K562 (cell line): ENCODE data around the gene MRPS26. TPM values are rescaled to one million over a fixed set of nuclear protein-coding genes. Genes with fewer than 3 reads are reported as not detected.

Source experiments
- ATAC-seq: fragments of 200-7000 bp; cut with Tn5 transposase; 3 replicates; pipeline ENCODE4 v1.9.1; 2020; ENCODE audit warnings: moderate library complexity
- BruUV-seq: library from RNA; stranded (reverse); fragments of 400-500 nt; replicated peaks from 2 replicates; lab custom pipeline; 2021; lab: Mats Ljungman, UMichigan
- CTCF ChIA-PET: fragments of 300-600 bp; formaldehyde crosslinking; extraction: SDS; loops from one replicate; lab custom pipeline; 2021; ENCODE audit warnings: low intra/inter-chr PET ratio; lab: Yijun Ruan, JAX
- POLR2A ChIA-PET: fragments of 300-600, 350-650 bp; sonication (Branson Sonifier 250); formaldehyde crosslinking; extraction: SDS; loops from one replicate; lab custom pipeline; 2021; ENCODE audit warnings: antibody characterized with exemption, inconsistent platforms; lab: Yijun Ruan, JAX
- DNase-seq, 4 experiments: peaks; one replicate each; pipeline versions ENCODE4 v3.0.0 to v3.0.0-alpha.2; 2011 to 2018; ENCODE audit warnings: low spot score in 3 of 4, mixed read lengths in 3 of 4; ENCODE audit errors: extremely low read depth in 1 of 4
- FAIRE-seq: peaks from 2 replicates; lab custom pipeline; 2011; peaks lifted over from hg19 to GRCh38; lab: Jason Lieb, UNC
- H2AFZ ChIP-seq: 2 replicates; pipeline ENCODE4 v1.6.0; 2011; ENCODE audit warnings: low read depth, low read length, control low read depth, inconsistent platforms
- H3K27ac ChIP-seq: fragments of 200-600 bp; 3 replicates; pipeline ENCODE4 v1.8.0; 2011; ENCODE audit warnings: low read depth, mild to moderate bottlenecking, control low read depth, inconsistent platforms, low read length, moderate library complexity, mixed read lengths; ENCODE audit errors: extremely low read depth
- H3K27me3 ChIP-seq, 2 experiments: fragments of 300-600 bp in 1 of 2; 2 replicates in 1 of 2; 3 replicates in 1 of 2; pipeline versions ENCODE4 v1.6.0 to v1.8.0; 2011; ENCODE audit warnings: inconsistent platforms in 2 of 2, low read length in 2 of 2, mild to moderate bottlenecking in 1 of 2, mixed read lengths in 1 of 2, moderate library complexity in 1 of 2; ENCODE audit not compliant: control insufficient read depth in 2 of 2, insufficient read depth in 2 of 2
- H3K36me3 ChIP-seq: fragments of 300-600 bp; 3 replicates; pipeline ENCODE4 v1.8.0; 2011; ENCODE audit warnings: mild to moderate bottlenecking, low read length, inconsistent platforms; ENCODE audit not compliant: control insufficient read depth, insufficient read depth
- H3K4me1 ChIP-seq, 2 experiments: fragments of 200-600 bp in 1 of 2; replicated peaks in 1 of 2; 2 replicates in 1 of 2; 3 replicates in 1 of 2; pipeline versions ENCODE4 v1.5.1 to v1.8.0; 2011; ENCODE audit warnings: inconsistent platforms in 2 of 2, low read length in 2 of 2, mild to moderate bottlenecking in 1 of 2, mixed read lengths in 1 of 2, moderate library complexity in 1 of 2; ENCODE audit not compliant: control insufficient read depth in 2 of 2, insufficient read depth in 2 of 2
- H3K4me2 ChIP-seq: 2 replicates; pipeline ENCODE4 v1.6.1; 2011; ENCODE audit warnings: low read length, control low read depth, inconsistent platforms, mixed read lengths; ENCODE audit not compliant: insufficient read depth
- H3K4me3 ChIP-seq: fragments of 200-600 bp; sonication (generic), shearing (Covaris generic); 2 replicates; pipeline ENCODE4 v1.5.1; 2016; ENCODE audit warnings: control low read depth, inconsistent platforms
- H3K79me2 ChIP-seq: fragments of 200-600 bp; 3 replicates; pipeline ENCODE4 v1.8.0; 2011; ENCODE audit warnings: low read length, inconsistent platforms; ENCODE audit not compliant: control insufficient read depth, insufficient read depth
- H3K9ac ChIP-seq, 2 experiments: 2 replicates each; pipeline versions ENCODE4 v1.6.0 to v1.6.1; 2011; ENCODE audit warnings: low read depth in 2 of 2, low read length in 2 of 2, control low read depth in 1 of 2, inconsistent platforms in 1 of 2, mild to moderate bottlenecking in 1 of 2, mixed read lengths in 1 of 2; ENCODE audit not compliant: insufficient read depth in 1 of 2
- H3K9me1 ChIP-seq: one replicate; pipeline ENCODE4 v1.6.0; 2011; ENCODE audit warnings: inconsistent platforms, mild to moderate bottlenecking, low read length, moderate library complexity; ENCODE audit not compliant: control insufficient read depth, insufficient read depth
- H3K9me3 ChIP-seq: replicated peaks from 2 replicates; pipeline ENCODE4 v1.5.1; 2011; ENCODE audit warnings: low read depth, low read length, inconsistent platforms; ENCODE audit not compliant: control insufficient read depth, insufficient read depth
- H4K20me1 ChIP-seq: replicated peaks from 2 replicates; pipeline ENCODE4 v1.6.1; 2011; ENCODE audit warnings: low read length, inconsistent platforms, mixed read lengths; ENCODE audit not compliant: control insufficient read depth, insufficient read depth
- ARID2 ChIP-seq: fragments of 450-650 bp; IDR thresholded peaks from 2 replicates; pipeline ENCODE4 v1.6.1; 2017; ENCODE audit warnings: antibody characterized with exemption, mild to moderate bottlenecking
- ARID3B ChIP-seq: fragments of 250-450 bp; sonication (Bioruptor Pico); IDR thresholded peaks from 2 replicates; pipeline ENCODE4 v1.4.0; 2020; ENCODE audit warnings: borderline replicate concordance
- CTCFL ChIP-seq: IDR thresholded peaks from 2 replicates; pipeline ENCODE4 v1.6.1; 2011; ENCODE audit warnings: borderline replicate concordance, low read depth, mild to moderate bottlenecking, moderate library complexity, low read length; ENCODE audit not compliant: insufficient read depth, poor library complexity, severe bottlenecking
- ELF2 ChIP-seq: fragments of 250-450 bp; sonication (Bioruptor Pico); IDR thresholded peaks from 2 replicates; pipeline ENCODE4 v1.5.0; 2021; ENCODE audit warnings: mild to moderate bottlenecking
- FOXP4 ChIP-seq: sonication (generic); formaldehyde crosslinking; IDR thresholded peaks from 2 replicates; pipeline ENCODE4 v1.8.0; 2022; ENCODE audit warnings: mild to moderate bottlenecking, missing genetic modification reagents, borderline replicate concordance
- HDAC2 ChIP-seq: fragments of 450-650 bp; IDR thresholded peaks from 2 replicates; pipeline ENCODE4 v1.6.1; 2016; ENCODE audit warnings: mild to moderate bottlenecking
- IFI16 ChIP-seq: fragments of 250-450 bp; sonication (Bioruptor Pico); IDR thresholded peaks from 2 replicates; pipeline ENCODE4 v2.1.2; 2022; ENCODE audit warnings: mild to moderate bottlenecking, inconsistent platforms
- IRF2 ChIP-seq: sonication (generic); formaldehyde crosslinking; IDR thresholded peaks from 2 replicates; pipeline ENCODE4 v1.8.1; 2022; ENCODE audit warnings: mild to moderate bottlenecking, missing genetic modification reagents
- PTRF ChIP-seq: fragments of 450-650 bp; IDR thresholded peaks from 2 replicates; pipeline ENCODE4 v1.6.1; 2016; ENCODE audit warnings: mild to moderate bottlenecking, missing genetic modification characterization, missing compliant biosample characterization
- SMAD4 ChIP-seq: fragments of 250-450 bp; sonication (Bioruptor Pico); conservative IDR thresholded peaks from 2 replicates; pipeline ENCODE4 v1.8.0; 2021; ENCODE audit warnings: inconsistent platforms, mild to moderate bottlenecking, moderate library complexity
- SP2 ChIP-seq: IDR thresholded peaks from 2 replicates; pipeline ENCODE4 v1.6.1; 2011; ENCODE audit warnings: mild to moderate bottlenecking, low read depth, low read length, moderate library complexity; ENCODE audit not compliant: poor library complexity, severe bottlenecking; ENCODE audit errors: extremely low read depth
- TCF3 ChIP-seq: sonication (generic); formaldehyde crosslinking; IDR thresholded peaks from 2 replicates; pipeline ENCODE4 v1.4.0; 2020; ENCODE audit warnings: mild to moderate bottlenecking, missing genetic modification reagents
- XRCC4 ChIP-seq: IDR thresholded peaks from one replicate; pipeline ENCODE4 v1.6.1; 2011; ENCODE audit not compliant: insufficient read depth, insufficient read length; ENCODE audit errors: extremely low read depth
- ZNF217 ChIP-seq: sonication (generic); formaldehyde crosslinking; IDR thresholded peaks from 2 replicates; pipeline ENCODE4 v1.8.0; 2022; ENCODE audit warnings: mild to moderate bottlenecking, missing genetic modification reagents
- ZNF551 ChIP-seq: fragments of 250-450 bp; sonication (Bioruptor Pico); IDR thresholded peaks from 2 replicates; pipeline ENCODE4 v1.5.0; 2021; ENCODE audit warnings: mild to moderate bottlenecking, moderate library complexity
- WGBS: fragments of 100-300 bp; shearing (Covaris generic); methylation state at CpG from one replicate; pipeline ENCODE4 v1.1.6; 2016; ENCODE audit warnings: low coverage, mixed read lengths; ENCODE audit not compliant: insufficient coverage; ENCODE audit errors: missing lambda C conversion rate; 5-methylcytosine and 5-hydroxymethylcytosine counted together
- in situ Hi-C: fragments of 300-500 bp; cut with MboI; formaldehyde crosslinking; loops from 4 replicates; pipeline ENCODE4 v1.15.0; 2018; ENCODE audit warnings: inconsistent platforms, mixed read lengths
- intact Hi-C: fragments of 100-400 bp; cut with micrococcal nuclease; formaldehyde crosslinking; loops from 2 replicates; pipeline ENCODE4 v1.14.2; 2022
- polyA plus RNA-seq, 8 experiments: library from polyadenylated mRNA; depleted of rRNA in 4 of 8; stranded (reverse) in 5 of 8; unstranded in 3 of 8; fragments of >200 nt; fragmentation: Nextera tagmentation in 2 of 8; fragmentation: Illumina TruSeq in 1 of 8; extraction: Ambion mirVana in 2 of 8; extraction: Trizol in 1 of 8; gene quantifications; 2 replicates each; pipeline versions ENCODE4 v1.2.1 to v1.2.3, GENCODE V29; 2011 to 2014; ENCODE audit warnings: inconsistent platforms in 1 of 8, missing spikeins in 1 of 8
- total RNA-seq, 7 experiments: library from RNA; depleted of rRNA in 6 of 7; stranded (reverse); fragments of >200 nt in 6 of 7; fragmentation: Illumina TruSeq in 2 of 7; extraction: Trizol in 2 of 7; gene quantifications; 2 replicates each; pipeline versions ENCODE4 v1.2.1 to v1.2.3, GENCODE V29; 2011 to 2021; ENCODE audit warnings: low replicate concordance in 1 of 7

MRPS26 gene
- total and polyA plus RNA-seq, 9 of the 15 experiments (the other 6 are each of a cell fraction or from before 2014, with no cell fraction given), result 2.7 to 70.5 (median 28.8) TPM

- DNase-seq (no peak), ATAC-seq (no peak), FAIRE-seq (no peak)
- Histone ChIP-seq H3K79me2 (no peaks in the 10 kb centered on the region), H3K36me3 (no peaks in the 10 kb centered on the region), H3K9me3 (no peaks in the 10 kb centered on the region), H4K20me1 (no peaks in the 10 kb centered on the region), H2AFZ (no peak overlapping the region), H3K4me1 (peaks cover 9 to 19% of the 10 kb centered on the region in 2 experiments; a peak in 4 of 5 replicates), H3K9me1 (no peaks in the 10 kb centered on the region), H3K27me3 (no peaks in the 10 kb centered on the region), H3K4me3 (no peak overlapping the region), H3K9ac (no peak overlapping the region; a peak in 1 of 4 replicates), H3K4me2 (no peak overlapping the region), H3K27ac (no peak overlapping the region)
- 63% methylated on average over 6 of the region's 22 CpGs for WGBS
- no TSS peak for BruUV-seq
- ChIA-PET POLR2A (no interaction called here), CTCF (no interaction called here)
- intact Hi-C loops, result no loop called here
- in situ Hi-C loops, result no loop called here
- TF ChIP-seq SMAD4 (no peak), ZNF551 (no peak), ZNF217 (CRISPR knock-in tag) (no peak), ARID2 (no peak), IRF2 (no peak), TCF3 (CRISPR knock-in tag) (no peak), IFI16 (no peak), SP2 (no peak), ARID3B (no peak), HDAC2 (no peak), XRCC4 (no peak), FOXP4 (CRISPR knock-in tag) (no peak), ELF2 (no peak), PTRF (tag) (no peak), CTCFL (no peak)
Observed at GRCh38 chr20:3072530-3073250, 26.8 kb downstream of the MRPS26 start.
